ENCODE data around the gene C12orf76. TPM values are rescaled to one million over a fixed set of nuclear protein-coding genes. Genes with fewer than 3 reads are reported as not detected.
"Not testable (repeated sequence)": the region's sequence is repeated elsewhere in the genome, so short reads cannot be mapped to it uniquely, and the experiment has no call there.

The C12orf76 gene
- polyA plus RNA-seq, 1 experiment: 11.4 TPM

- DNase-seq (ENCODE audit: low read depth, low spot score): no peak
- Histone ChIP-seq H3K4me3 (ENCODE audit: low read depth, low read length) (no peak overlapping the region), H3K27ac (ENCODE audit: low read depth, low read length) (no peak overlapping the region), H3K9me3 (ENCODE audit: control insufficient read depth, insufficient read depth, low read length) (no peaks in the 10 kb centered on the region), H3K27me3 (ENCODE audit: control insufficient read depth, insufficient read depth, low read length) (peaks cover 18% of the 10 kb centered on the region)
- no peak for TF ChIP-seq CTCF (IDR thresholded peaks at IDR 0.05; ENCODE audit: low read depth, low read length)
- CTCF ChIA-PET: interaction anchor here (1.3 kb wide), 1 partner anchor 11 kb away, joined by 5 read pairs; no protein-coding TSS in a partner anchor
- POLR2A ChIA-PET: no interaction called here
Measured at GRCh38 chr12:110088936-110089335, 40.6 kb upstream of the C12orf76 start.

- CTCF ChIA-PET; H3K27ac ChIP-seq (ENCODE audit: low read depth, low read length); DNase-seq (ENCODE audit: low read depth, low spot score); H3K4me3 ChIP-seq (ENCODE audit: low read depth, low read length); H3K9me3 ChIP-seq (ENCODE audit: control insufficient read depth, insufficient read depth, low read length); POLR2A ChIA-PET: not testable (repeated sequence)
- H3K27me3 ChIP-seq (ENCODE audit: control insufficient read depth, insufficient read depth, low read length): peaks cover 18% of the 10 kb centered on the region
Measured at GRCh38 chr12:110088216-110088615, 39.9 kb upstream of the C12orf76 start.

- no peak for TF ChIP-seq CTCF (IDR thresholded peaks at IDR 0.05; ENCODE audit: low read depth, low read length)
- Histone ChIP-seq H3K27me3 (ENCODE audit: control insufficient read depth, insufficient read depth, low read length) (peaks cover 5% of the 10 kb centered on the region), H3K4me3 (ENCODE audit: low read depth, low read length) (no peak overlapping the region), H3K27ac (ENCODE audit: low read depth, low read length) (no peak overlapping the region), H3K9me3 (ENCODE audit: control insufficient read depth, insufficient read depth, low read length) (no peaks in the 10 kb centered on the region)
- POLR2A ChIA-PET: no interaction called here
- DNase-seq (ENCODE audit: low read depth, low spot score): no peak
- CTCF ChIA-PET: no interaction called here
Measured at GRCh38 chr12:110084314-110085015, 36.1 kb upstream of the C12orf76 start.

GRCh38 chr12:110080410-110080809 is 32.1 kb upstream of the C12orf76 start:
- CTCF ChIA-PET: no interaction called here
- no peak for TF ChIP-seq CTCF (IDR thresholded peaks at IDR 0.05; ENCODE audit: low read depth, low read length)
- DNase-seq (ENCODE audit: low read depth, low spot score): no peak
- no peak overlapping the region for H3K4me3 ChIP-seq (ENCODE audit: low read depth, low read length)
- peaks cover 3% of the 10 kb centered on the region for H3K27me3 ChIP-seq (ENCODE audit: control insufficient read depth, insufficient read depth, low read length)
- POLR2A ChIA-PET: interaction anchor here (0.6 kb wide), 1 partner anchor 131 kb away, joined by 3 read pairs; no protein-coding TSS in a partner anchor
- H3K27ac ChIP-seq (ENCODE audit: low read depth, low read length): no peak overlapping the region
- no peaks in the 10 kb centered on the region for H3K9me3 ChIP-seq (ENCODE audit: control insufficient read depth, insufficient read depth, low read length)

- ChIA-PET POLR2A (interaction anchor here (0.6 kb wide), 1 partner anchor 132 kb away, joined by 3 read pairs; no protein-coding TSS in a partner anchor), CTCF (no interaction called here)
- Histone ChIP-seq H3K27ac (ENCODE audit: low read depth, low read length) (no peak overlapping the region), H3K27me3 (ENCODE audit: control insufficient read depth, insufficient read depth, low read length) (no peaks in the 10 kb centered on the region), H3K4me3 (ENCODE audit: low read depth, low read length) (no peak overlapping the region), H3K9me3 (ENCODE audit: control insufficient read depth, insufficient read depth, low read length) (no peaks in the 10 kb centered on the region)
- no peak for TF ChIP-seq CTCF (IDR thresholded peaks at IDR 0.05; ENCODE audit: low read depth, low read length)
- no peak for DNase-seq (ENCODE audit: low read depth, low spot score)
Measured at GRCh38 chr12:110079477-110080400, 31.4 kb upstream of the C12orf76 start.
